ENCODE data around the gene DLG2.

The DLG2 gene

GRCh38 chr11:85167471-85167870 lies 459.7 kb downstream of the DLG2 start:
- H3K4me3 ChIP-seq (ENCODE audit: low read depth, low read length), result no peak overlapping the region
- no peak for TF ChIP-seq CTCF (IDR thresholded peaks at IDR 0.05; ENCODE audit: borderline replicate concordance, insufficient read depth, low read depth, low read length)

- no peak overlapping the region for H3K4me3 ChIP-seq (ENCODE audit: low read depth, low read length)
- TF ChIP-seq CTCF (IDR thresholded peaks at IDR 0.05; ENCODE audit: borderline replicate concordance, insufficient read depth, low read depth, low read length), result no peak
Measured at GRCh38 chr11:85167038-85167437, 460.1 kb downstream of the DLG2 start.

- TF ChIP-seq CTCF (IDR thresholded peaks at IDR 0.05; ENCODE audit: borderline replicate concordance, insufficient read depth, low read depth, low read length), result no peak
- H3K4me3 ChIP-seq (ENCODE audit: low read depth, low read length), result no peak overlapping the region
Measured at GRCh38 chr11:85165819-85166218, 461.3 kb downstream of the DLG2 start.

GRCh38 chr11:85164743-85165142 lies 462.4 kb downstream of the DLG2 start:
- TF ChIP-seq CTCF (IDR thresholded peaks at IDR 0.05; ENCODE audit: borderline replicate concordance, insufficient read depth, low read depth, low read length), result no peak
- H3K4me3 ChIP-seq (ENCODE audit: low read depth, low read length), result no peak overlapping the region

- no peak for TF ChIP-seq CTCF (IDR thresholded peaks at IDR 0.05; ENCODE audit: borderline replicate concordance, insufficient read depth, low read depth, low read length)
- H3K4me3 ChIP-seq (ENCODE audit: low read depth, low read length), result no peak overlapping the region
Measured at GRCh38 chr11:85154294-85154693, 472.9 kb downstream of the DLG2 start.

GRCh38 chr11:85137597-85137996 lies 489.5 kb downstream of the DLG2 start:
- TF ChIP-seq CTCF (IDR thresholded peaks at IDR 0.05; ENCODE audit: borderline replicate concordance, insufficient read depth, low read depth, low read length), result no peak
- H3K4me3 ChIP-seq (ENCODE audit: low read depth, low read length), result no peak overlapping the region

- no peak for TF ChIP-seq CTCF (IDR thresholded peaks at IDR 0.05; ENCODE audit: borderline replicate concordance, insufficient read depth, low read depth, low read length)
- H3K4me3 ChIP-seq (ENCODE audit: low read depth, low read length), result no peak overlapping the region
Measured at GRCh38 chr11:85133636-85134035, 493.5 kb downstream of the DLG2 start.

Data from GM12875 (cell line).